ENCODE measurements around the gene SLC31A2.

SLC31A2 gene

GRCh38 chr9:113138760-113139159 lies 12.0 kb upstream of the SLC31A2 start:
- POLR2A ChIA-PET: no interaction called here
- TF ChIP-seq ZNF701 (tag by site-specific recombination; IDR thresholded peaks at IDR 0.05) (no peak), ZNF423 (tag by site-specific recombination; IDR thresholded peaks at IDR 0.05) (no peak), ZNF23 (tag by site-specific recombination; IDR thresholded peaks at IDR 0.05; ENCODE audit: borderline replicate concordance) (no peak), ZBTB21 (tag by site-specific recombination; IDR thresholded peaks at IDR 0.05) (no peak), ZNF664 (tag by site-specific recombination; IDR thresholded peaks at IDR 0.05) (no peak), ZNF280D (tag by site-specific recombination; IDR thresholded peaks at IDR 0.05) (no peak), ZNF488 (tag by site-specific recombination; IDR thresholded peaks at IDR 0.05) (no peak), ZNF623 (tag by site-specific recombination; IDR thresholded peaks at IDR 0.05) (no peak), YY2 (tag by site-specific recombination; IDR thresholded peaks at IDR 0.05) (no peak), ZNF529 (tag by site-specific recombination; IDR thresholded peaks at IDR 0.05; ENCODE audit: insufficient replicate concordance) (no peak), CTCF (tag by site-specific recombination; IDR thresholded peaks at IDR 0.05) (no peak), ZNF670 (tag by site-specific recombination; IDR thresholded peaks at IDR 0.05; ENCODE audit: low read depth) (no peak), ZNF580 (tag by site-specific recombination; IDR thresholded peaks at IDR 0.05) (no peak), ZNF416 (tag by site-specific recombination; IDR thresholded peaks at IDR 0.05) (no peak)
- Histone ChIP-seq H3K4me3 (ENCODE audit: low read depth, low read length) (no peak overlapping the region), H3K36me3 (ENCODE audit: control insufficient read depth in 2 of 2, insufficient read depth in 1 of 2, low read length in 2 of 2) (no peaks in the 10 kb centered on the region), H3K4me1 (ENCODE audit: control insufficient read depth, insufficient read depth, low read length) (no peaks in the 10 kb centered on the region), H3K27ac (ENCODE audit: extremely low read depth, low read depth, low read length) (no peak overlapping the region), H3K9me3 (ENCODE audit: control insufficient read depth, insufficient read depth, low read depth, low read length) (no peaks in the 10 kb centered on the region)
- CTCF ChIA-PET: no interaction called here

- H3K9me3 ChIP-seq (ENCODE audit: control insufficient read depth, insufficient read depth, low read depth, low read length): no peaks in the 10 kb centered on the region
- H3K4me3 ChIP-seq (ENCODE audit: low read depth, low read length): no peak overlapping the region
- no peak for TF ChIP-seq ZNF362 (tag by site-specific recombination; IDR thresholded peaks at IDR 0.05)
- TF ChIP-seq SETDB1 (IDR thresholded peaks at IDR 0.05; ENCODE audit: insufficient read length, low read length): no peak
- H3K36me3 ChIP-seq (ENCODE audit: control insufficient read depth in 2 of 2, insufficient read depth in 1 of 2, low read length in 2 of 2): no peaks in the 10 kb centered on the region
- CTCF ChIA-PET: interaction anchor here (0.6 kb wide), 1 partner anchor 235 kb away, joined by 4 read pairs; no protein-coding TSS in a partner anchor
- POLR2A ChIA-PET: no interaction called here
- no peaks in the 10 kb centered on the region for H3K4me1 ChIP-seq (ENCODE audit: control insufficient read depth, insufficient read depth, low read length)
- no peak overlapping the region for H3K27ac ChIP-seq (ENCODE audit: extremely low read depth, low read depth, low read length)
Measured at GRCh38 chr9:113139225-113139829, 11.5 kb upstream of the SLC31A2 start.

All from HEK293 (cell line).